ENCODE results near the gene GNAO1. TPM values are rescaled to one million over a fixed set of nuclear protein-coding genes. Genes with fewer than 3 reads are reported as not detected.
A peak's percentile ranks its signal among the peaks of the same experiment; 100 is the strongest.

The GNAO1 gene
- total RNA-seq, 1 experiment from 2014 or later = not detected

GRCh38 chr16:56315955-56316354, 124.7 kb downstream of the GNAO1 start:
- no peaks in the 10 kb centered on the region for H3K9me3 ChIP-seq (ENCODE audit: low read length)
- BruUV-seq (replicated peaks) = no TSS peak
- no peak overlapping the region for H2AFZ ChIP-seq (ENCODE audit: low read length)
- CTCF ChIA-PET = no interaction called here
- ATAC-seq (no peak), DNase-seq (no peak)
- no peaks in the 10 kb centered on the region for H3F3A ChIP-seq (ENCODE audit: low read length, unreplicated experiment)
- no peak for TF ChIP-seq CTCF (conservative IDR thresholded peaks at IDR 0.05; ENCODE audit: low read depth, low read length)
- no peak overlapping the region for H3K27ac ChIP-seq (ENCODE audit: low read length)
- no peaks in the 10 kb centered on the region for H4K20me1 ChIP-seq (ENCODE audit: low read length)
- no peaks in the 10 kb centered on the region for H3K79me2 ChIP-seq (ENCODE audit: low read length)
- intact Hi-C loops (cut with micrococcal nuclease) = loop anchor here (5.0 to 10.0 kb wide), 2 partner anchors 274 to 471 kb away; no protein-coding TSS in a partner anchor
- POLR2A ChIA-PET (ENCODE audit: unreplicated experiment) = no interaction called here
- no peak overlapping the region for H3K4me2 ChIP-seq (ENCODE audit: low read length)
- no peaks in the 10 kb centered on the region for H3K9me2 ChIP-seq (replicated peaks; ENCODE audit: low read length)
- 0 out of 2 replicates have a peak, but pooled peaks cover 3% of the 10 kb centered on the region for H3K27me3 ChIP-seq (ENCODE audit: low read length)
- no peaks in the 10 kb centered on the region for H3K36me3 ChIP-seq (ENCODE audit: low read depth, low read length)
- no peak overlapping the region for H3K4me3 ChIP-seq (ENCODE audit: low read length)
- no peak overlapping the region for H3K9ac ChIP-seq (ENCODE audit: low read length)
- H3K4me1 ChIP-seq (ENCODE audit: insufficient read depth, low read length) = no peaks in the 10 kb centered on the region

GRCh38 chr16:56316545-56316944, 125.3 kb downstream of the GNAO1 start:
- H3K9me2 ChIP-seq (replicated peaks; ENCODE audit: low read length) = no peaks in the 10 kb centered on the region
- no peaks in the 10 kb centered on the region for H4K20me1 ChIP-seq (ENCODE audit: low read length)
- DNase-seq (no peak), ATAC-seq (no peak)
- TF ChIP-seq EZH2phosphoT487 (IDR thresholded peaks at IDR 0.05; ENCODE audit: borderline replicate concordance, low read length) = no peak
- TF ChIP-seq CTCF (conservative IDR thresholded peaks at IDR 0.05; ENCODE audit: low read depth, low read length) = 0 out of 2 replicates have a peak, but pooled peaks have one; percentile 12
- intact Hi-C loops (cut with micrococcal nuclease) = loop anchor here (5.0 to 10.0 kb wide), 2 partner anchors 274 to 472 kb away; no protein-coding TSS in a partner anchor
- no TSS peak for BruUV-seq (replicated peaks)
- no peaks in the 10 kb centered on the region for H3K79me2 ChIP-seq (ENCODE audit: low read length)
- 0 out of 2 replicates have a peak, but pooled peaks cover 3% of the 10 kb centered on the region for H3K27me3 ChIP-seq (ENCODE audit: low read length)
- no peak overlapping the region for H3K27ac ChIP-seq (ENCODE audit: low read length)
- no peak overlapping the region for H3K4me3 ChIP-seq (ENCODE audit: low read length)
- H3K4me1 ChIP-seq (ENCODE audit: insufficient read depth, low read length) = no peaks in the 10 kb centered on the region
- no peaks in the 10 kb centered on the region for H3K36me3 ChIP-seq (ENCODE audit: low read depth, low read length)
- POLR2A ChIA-PET (ENCODE audit: unreplicated experiment) = no interaction called here
- H3K9me3 ChIP-seq (ENCODE audit: low read length) = no peaks in the 10 kb centered on the region
- CTCF ChIA-PET = no interaction called here
- H3K9ac ChIP-seq (ENCODE audit: low read length) = no peak overlapping the region
- H3F3A ChIP-seq (ENCODE audit: low read length, unreplicated experiment) = no peaks in the 10 kb centered on the region
- H2AFZ ChIP-seq (ENCODE audit: low read length) = no peak overlapping the region
- no peak overlapping the region for H3K4me2 ChIP-seq (ENCODE audit: low read length)

- H3F3A ChIP-seq (ENCODE audit: low read length, unreplicated experiment) = no peaks in the 10 kb centered on the region
- no peaks in the 10 kb centered on the region for H3K79me2 ChIP-seq (ENCODE audit: low read length)
- H3K27ac ChIP-seq (ENCODE audit: low read length) = no peak overlapping the region
- POLR2A ChIA-PET (ENCODE audit: unreplicated experiment) = no interaction called here
- DNase-seq (peak; percentile 73), ATAC-seq (peak; percentile 98)
- no peaks in the 10 kb centered on the region for H3K4me1 ChIP-seq (ENCODE audit: insufficient read depth, low read length)
- H2AFZ ChIP-seq (ENCODE audit: low read length) = peak overlapping the region; percentile 84
- H4K20me1 ChIP-seq (ENCODE audit: low read length) = no peaks in the 10 kb centered on the region
- no peak overlapping the region for H3K9ac ChIP-seq (ENCODE audit: low read length)
- no peak overlapping the region for H3K4me3 ChIP-seq (ENCODE audit: low read length)
- no peaks in the 10 kb centered on the region for H3K9me2 ChIP-seq (replicated peaks; ENCODE audit: low read length)
- H3K9me3 ChIP-seq (ENCODE audit: low read length) = no peaks in the 10 kb centered on the region
- H3K4me2 ChIP-seq (ENCODE audit: low read length) = peak overlapping the region; percentile 57
- CTCF ChIA-PET = interaction anchor here (1.0 kb wide), 1 partner anchor 38 kb away, joined by 4 read pairs; no protein-coding TSS in a partner anchor
- intact Hi-C loops (cut with micrococcal nuclease) = loop anchor here (1.0 to 10.0 kb wide), 3 partner anchors 276 to 473 kb away; no protein-coding TSS in a partner anchor
- no TSS peak for BruUV-seq (replicated peaks)
- TF ChIP-seq EZH2phosphoT487 (IDR thresholded peaks at IDR 0.05; ENCODE audit: borderline replicate concordance, low read length) = no peak
- TF ChIP-seq EZH2 (IDR thresholded peaks at IDR 0.05; ENCODE audit: low read length, unreplicated experiment) = no peak
- TF ChIP-seq CTCF (conservative IDR thresholded peaks at IDR 0.05; ENCODE audit: low read depth, low read length) = peak; percentile 72
- no peaks in the 10 kb centered on the region for H3K36me3 ChIP-seq (ENCODE audit: low read depth, low read length)
- H3K27me3 ChIP-seq (ENCODE audit: low read length) = 0 out of 2 replicates have a peak, but pooled peaks cover 3% of the 10 kb centered on the region
Measured at GRCh38 chr16:56317998-56318826, 126.9 kb downstream of the GNAO1 start.

Data from PC-3 (cell line).